ENCODE data around the gene DHX34. TPM values are rescaled to one million over a fixed set of nuclear protein-coding genes. Genes with fewer than 3 reads are reported as not detected.

Gene DHX34
- total and polyA plus RNA-seq, 4 donors, result 3.1 to 11.6 (median 6.1) TPM

DNA sequence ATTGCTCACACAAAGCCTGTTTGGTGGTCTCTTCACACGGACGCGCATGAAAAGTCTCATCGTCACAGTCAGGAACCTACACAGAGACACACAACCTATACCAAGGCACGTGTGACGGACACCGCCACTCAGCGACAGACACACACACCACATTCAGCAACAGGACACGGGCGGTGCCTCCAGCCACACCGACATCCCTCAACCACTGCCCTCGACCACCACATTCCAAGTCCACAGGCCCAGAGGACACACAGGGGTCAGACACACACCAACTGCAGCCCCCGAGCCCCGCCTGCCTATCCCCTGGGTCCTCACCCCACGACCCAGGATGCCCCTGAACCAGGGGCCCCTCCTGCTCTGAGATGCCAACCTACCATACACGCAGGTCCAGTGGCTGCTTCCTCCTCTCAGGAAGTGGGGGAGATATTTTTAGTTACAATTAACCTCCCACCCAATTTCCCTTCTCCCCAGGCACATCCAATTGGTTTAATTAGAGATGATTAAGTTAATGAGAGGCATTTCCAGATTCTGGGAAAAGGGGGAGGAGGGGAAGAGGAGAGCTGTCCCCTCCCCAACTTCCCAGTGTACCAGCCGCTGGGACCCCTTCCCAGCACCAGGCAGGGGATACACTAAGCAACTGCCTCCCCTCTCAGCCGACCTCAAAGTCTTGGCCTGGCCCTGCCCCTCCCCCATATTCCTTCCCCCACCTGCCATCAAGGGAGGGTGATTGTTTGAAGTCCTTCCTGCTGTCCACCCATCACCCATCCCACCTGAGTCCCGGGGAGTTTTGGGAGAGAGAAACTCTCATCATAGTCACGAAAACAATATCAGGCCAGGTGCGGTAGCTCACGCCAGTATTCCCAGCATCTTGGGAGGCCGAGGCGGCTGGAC lies 49.8 kb downstream of the DHX34 start:
- H3K27me3 ChIP-seq (ENCODE audit: control insufficient read depth in 4 of 4, insufficient read depth in 4 of 4, low read length in 3 of 4), result no peaks in the 10 kb centered on the region
- no peak for DNase-seq (ENCODE audit: low spot score)
- TF ChIP-seq ATF3 (IDR thresholded peaks at IDR 0.05) (no peak), SP1 (IDR thresholded peaks at IDR 0.05) (no peak), NR2F2 (IDR thresholded peaks at IDR 0.05) (no peak), MAX (IDR thresholded peaks at IDR 0.05) (no peak), YY1 (IDR thresholded peaks at IDR 0.05) (no peak), FOXA1 (IDR thresholded peaks at IDR 0.05) (no peak), HNF4A (conservative IDR thresholded peaks at IDR 0.05) (no peak), EGR1 (IDR thresholded peaks at IDR 0.05; ENCODE audit: low read depth in 2 of 2) (no peak), FOXA2 (IDR thresholded peaks at IDR 0.05) (no peak), RAD21 (IDR thresholded peaks at IDR 0.05) (no peak), GABPA (IDR thresholded peaks at IDR 0.05 in 1 of 2, conservative IDR thresholded peaks at IDR 0.05 in 1 of 2) (no peak)
- TF ChIP-seq, protein P1, sequence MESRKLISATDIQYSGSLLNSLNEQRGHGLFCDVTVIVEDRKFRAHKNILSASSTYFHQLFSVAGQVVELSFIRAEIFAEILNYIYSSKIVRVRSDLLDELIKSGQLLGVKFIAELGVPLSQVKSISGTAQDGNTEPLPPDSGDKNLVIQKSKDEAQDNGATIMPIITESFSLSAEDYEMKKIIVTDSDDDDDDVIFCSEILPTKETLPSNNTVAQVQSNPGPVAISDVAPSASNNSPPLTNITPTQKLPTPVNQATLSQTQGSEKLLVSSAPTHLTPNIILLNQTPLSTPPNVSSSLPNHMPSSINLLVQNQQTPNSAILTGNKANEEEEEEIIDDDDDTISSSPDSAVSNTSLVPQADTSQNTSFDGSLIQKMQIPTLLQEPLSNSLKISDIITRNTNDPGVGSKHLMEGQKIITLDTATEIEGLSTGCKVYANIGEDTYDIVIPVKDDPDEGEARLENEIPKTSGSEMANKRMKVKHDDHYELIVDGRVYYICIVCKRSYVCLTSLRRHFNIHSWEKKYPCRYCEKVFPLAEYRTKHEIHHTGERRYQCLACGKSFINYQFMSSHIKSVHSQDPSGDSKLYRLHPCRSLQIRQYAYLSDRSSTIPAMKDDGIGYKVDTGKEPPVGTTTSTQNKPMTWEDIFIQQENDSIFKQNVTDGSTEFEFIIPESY (IDR thresholded peaks at IDR 0.05), result no peak
- no peaks in the 10 kb centered on the region for H3K4me1 ChIP-seq (ENCODE audit: control insufficient read depth in 4 of 4, insufficient read depth in 4 of 4, low read length in 3 of 4)
- H3K9ac ChIP-seq (ENCODE audit: low read depth in 1 of 2, low read length in 2 of 2), result no peak overlapping the region
- no peaks in the 10 kb centered on the region for H3K9me3 ChIP-seq (ENCODE audit: control insufficient read depth in 4 of 4, low read length in 3 of 4)
- no peaks in the 10 kb centered on the region for H3K36me3 ChIP-seq (ENCODE audit: control insufficient read depth in 4 of 4, insufficient read depth in 3 of 4, low read depth in 1 of 4, low read length in 3 of 4)
- no peak overlapping the region for H3K27ac ChIP-seq (ENCODE audit: low read depth in 1 of 2, low read length in 2 of 2)
- WGBS, result 56% methylated on average over 24 of the region's 24 CpGs
- no peak overlapping the region for H3K4me3 ChIP-seq (ENCODE audit: low read depth in 1 of 3, low read length in 3 of 3)

DNA sequence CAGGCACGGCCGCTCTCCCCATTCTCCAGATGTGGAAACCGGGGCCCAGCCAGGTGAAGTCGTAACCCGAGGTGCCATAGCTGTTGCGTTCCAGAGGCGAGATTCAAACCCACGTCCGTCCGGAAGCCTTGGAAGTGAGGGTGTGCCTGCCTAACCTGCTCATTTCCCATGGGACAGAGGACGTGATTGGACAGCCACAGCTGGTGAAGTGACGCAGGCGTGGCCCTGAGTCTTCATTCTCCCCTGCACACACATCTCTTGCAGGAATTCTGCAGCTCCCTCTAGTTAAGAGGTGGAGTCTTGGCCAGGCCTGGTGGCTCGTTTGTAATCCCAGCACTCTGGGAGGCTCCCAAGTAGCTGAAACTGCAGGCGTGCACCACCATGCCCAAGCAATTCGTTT lies 53.4 kb downstream of the DHX34 start:
- H3K4me3 ChIP-seq (ENCODE audit: low read depth in 1 of 3, low read length in 3 of 3), result no peak overlapping the region
- WGBS, result 82% methylated on average over 16 of the region's 16 CpGs
- no peaks in the 10 kb centered on the region for H3K36me3 ChIP-seq (ENCODE audit: control insufficient read depth in 4 of 4, insufficient read depth in 3 of 4, low read depth in 1 of 4, low read length in 3 of 4)
- H3K27me3 ChIP-seq (ENCODE audit: control insufficient read depth in 4 of 4, insufficient read depth in 4 of 4, low read length in 3 of 4), result peaks cover 0 to 4% (median 2%) of the 10 kb centered on the region in 4 donors
- no peak for TF ChIP-seq NR2F2 (IDR thresholded peaks at IDR 0.05)
- TF ChIP-seq FOXA1 (IDR thresholded peaks at IDR 0.05), result no peak
- TF ChIP-seq HNF4A (conservative IDR thresholded peaks at IDR 0.05), result no peak
- no peak for TF ChIP-seq TAF1 (conservative IDR thresholded peaks at IDR 0.05)
- TF ChIP-seq FOXA2 (IDR thresholded peaks at IDR 0.05), result no peak
- TF ChIP-seq YY1 (IDR thresholded peaks at IDR 0.05), result no peak
- TF ChIP-seq RXRA (IDR thresholded peaks at IDR 0.05), result no peak
- TF ChIP-seq SP1 (IDR thresholded peaks at IDR 0.05), result no peak
- TF ChIP-seq, protein P2, sequence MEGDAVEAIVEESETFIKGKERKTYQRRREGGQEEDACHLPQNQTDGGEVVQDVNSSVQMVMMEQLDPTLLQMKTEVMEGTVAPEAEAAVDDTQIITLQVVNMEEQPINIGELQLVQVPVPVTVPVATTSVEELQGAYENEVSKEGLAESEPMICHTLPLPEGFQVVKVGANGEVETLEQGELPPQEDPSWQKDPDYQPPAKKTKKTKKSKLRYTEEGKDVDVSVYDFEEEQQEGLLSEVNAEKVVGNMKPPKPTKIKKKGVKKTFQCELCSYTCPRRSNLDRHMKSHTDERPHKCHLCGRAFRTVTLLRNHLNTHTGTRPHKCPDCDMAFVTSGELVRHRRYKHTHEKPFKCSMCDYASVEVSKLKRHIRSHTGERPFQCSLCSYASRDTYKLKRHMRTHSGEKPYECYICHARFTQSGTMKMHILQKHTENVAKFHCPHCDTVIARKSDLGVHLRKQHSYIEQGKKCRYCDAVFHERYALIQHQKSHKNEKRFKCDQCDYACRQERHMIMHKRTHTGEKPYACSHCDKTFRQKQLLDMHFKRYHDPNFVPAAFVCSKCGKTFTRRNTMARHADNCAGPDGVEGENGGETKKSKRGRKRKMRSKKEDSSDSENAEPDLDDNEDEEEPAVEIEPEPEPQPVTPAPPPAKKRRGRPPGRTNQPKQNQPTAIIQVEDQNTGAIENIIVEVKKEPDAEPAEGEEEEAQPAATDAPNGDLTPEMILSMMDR (IDR thresholded peaks at IDR 0.05; ENCODE audit: low read depth, low read length, missing input control), result no peak
- TF ChIP-seq REST (IDR thresholded peaks at IDR 0.05), result no peak
- TF ChIP-seq ATF3 (IDR thresholded peaks at IDR 0.05), result no peak
- TF ChIP-seq HNF4G (IDR thresholded peaks at IDR 0.05), result no peak
- TF ChIP-seq GABPA (IDR thresholded peaks at IDR 0.05 in 1 of 2, conservative IDR thresholded peaks at IDR 0.05 in 1 of 2), result no peak
- TF ChIP-seq, protein P1 (IDR thresholded peaks at IDR 0.05), result no peak
- TF ChIP-seq EGR1 (IDR thresholded peaks at IDR 0.05; ENCODE audit: low read depth in 2 of 2), result no peak
- no peak for TF ChIP-seq JUND (IDR thresholded peaks at IDR 0.05)
- no peak for TF ChIP-seq MAX (IDR thresholded peaks at IDR 0.05)
- TF ChIP-seq RAD21 (IDR thresholded peaks at IDR 0.05), result no peak
- no peaks in the 10 kb centered on the region for H3K4me1 ChIP-seq (ENCODE audit: control insufficient read depth in 4 of 4, insufficient read depth in 4 of 4, low read length in 3 of 4)
- H3K9me3 ChIP-seq (ENCODE audit: control insufficient read depth in 4 of 4, low read length in 3 of 4), result no peaks in the 10 kb centered on the region
- H3K9ac ChIP-seq (ENCODE audit: low read depth in 1 of 2, low read length in 2 of 2), result no peak overlapping the region
- H3K27ac ChIP-seq (ENCODE audit: low read depth in 1 of 2, low read length in 2 of 2), result no peak overlapping the region
- no peak for DNase-seq (ENCODE audit: low spot score)
